Hepatocyte (in vitro differentiated cells): Measurements from ENCODE around the gene CORO1C. TPM values are rescaled to one million over a fixed set of nuclear protein-coding genes. Genes with fewer than 3 reads are reported as not detected.

Experiments
- DNase-seq: peaks from one replicate; pipeline ENCODE4 v3.0.0-alpha.2; 2016; ENCODE audit warnings: low spot score
- H2AFZ ChIP-seq: fragments of 200-600 bp; sonication (generic); 2 replicates; pipeline ENCODE4 v1.6.0; 2016; ENCODE audit warnings: antibody characterized with exemption, mild to moderate bottlenecking
- H3K27ac ChIP-seq: fragments of 200-600 bp; sonication (generic); 2 replicates; pipeline ENCODE4 v1.5.1; 2016; ENCODE audit warnings: mild to moderate bottlenecking
- H3K27me3 ChIP-seq: fragments of 200-600 bp; sonication (generic); 2 replicates; pipeline ENCODE4 v1.6.1; 2016
- H3K36me3 ChIP-seq: fragments of 200-600 bp; sonication (generic); replicated peaks from 2 replicates; pipeline ENCODE4 v1.5.1; 2016; ENCODE audit warnings: low read depth; ENCODE audit not compliant: insufficient read depth
- H3K4me1 ChIP-seq: fragments of 200-600 bp; sonication (generic); 2 replicates; pipeline ENCODE4 v1.5.1; 2016; ENCODE audit warnings: mild to moderate bottlenecking, moderate library complexity; ENCODE audit not compliant: insufficient read depth
- H3K4me2 ChIP-seq: fragments of 200-600 bp; sonication (generic); 2 replicates; pipeline ENCODE4 v1.6.0; 2016
- H3K4me3 ChIP-seq: fragments of 200-600 bp; sonication (generic); 2 replicates; pipeline ENCODE4 v1.5.1; 2016; ENCODE audit warnings: mild to moderate bottlenecking
- H3K79me2 ChIP-seq: fragments of 200-600 bp; sonication (generic); 2 replicates; pipeline ENCODE4 v1.6.0; 2017; ENCODE audit warnings: mild to moderate bottlenecking
- H3K9me2 ChIP-seq: fragments of 200-600 bp; sonication (generic); replicated peaks from 2 replicates; pipeline ENCODE4 v1.6.0; 2017; ENCODE audit warnings: mild to moderate bottlenecking; ENCODE audit not compliant: insufficient read depth
- H3K9me3 ChIP-seq: fragments of 200-600 bp; sonication (generic); 2 replicates; pipeline ENCODE4 v1.5.1; 2016; ENCODE audit warnings: low read depth, mild to moderate bottlenecking
- H4K20me1 ChIP-seq: fragments of 200-600 bp; sonication (generic); 2 replicates; pipeline ENCODE4 v1.6.0; 2016; ENCODE audit warnings: mild to moderate bottlenecking; ENCODE audit not compliant: insufficient read depth, poor library complexity, severe bottlenecking
- CTCF ChIP-seq: fragments of 200-600 bp; sonication (generic); IDR thresholded peaks from 2 replicates; pipeline ENCODE4 v1.5.1; 2016; ENCODE audit warnings: antibody characterized with exemption, mild to moderate bottlenecking; ENCODE audit not compliant: poor library complexity
- EZH2 ChIP-seq: fragments of 200-600 bp; sonication (generic); IDR thresholded peaks from 2 replicates; pipeline ENCODE4 v1.6.1; 2016; ENCODE audit warnings: antibody characterized with exemption, mild to moderate bottlenecking, borderline replicate concordance
- EZH2phosphoT487 ChIP-seq: fragments of 200-600 bp; sonication (generic); IDR thresholded peaks from one replicate; pipeline ENCODE4 v1.6.1; 2018; ENCODE audit warnings: antibody characterized with exemption, mild to moderate bottlenecking, low read depth, moderate library complexity; ENCODE audit not compliant: unreplicated experiment, severe bottlenecking
- WGBS: methylation state at CpG from one replicate; pipeline ENCODE4 v1.1.6; 2016; ENCODE audit warnings: low lambda C conversion rate; ENCODE audit errors: missing lambda C conversion rate; 5-methylcytosine and 5-hydroxymethylcytosine counted together
- polyA plus RNA-seq: library from polyadenylated mRNA; unstranded; fragments of >200 nt; fragmentation: Nextera tagmentation; extraction: Ambion mirVana; gene quantifications from 2 replicates; pipeline ENCODE4 v1.2.1, GENCODE V29; 2016
- total RNA-seq: library from RNA; depleted of rRNA; stranded (reverse); fragments of >200 nt; gene quantifications from 2 replicates; pipeline ENCODE4 v1.2.3, GENCODE V29; 2014

The CORO1C gene
- total and polyA plus RNA-seq, 2 experiments from 2014 or later: 110 to 137 TPM

GRCh38 chr12:108610336-108610815, 120.9 kb downstream of the CORO1C start:
- Histone ChIP-seq H3K4me2 (no peak overlapping the region), H3K4me1 (peaks cover 14% of the 10 kb centered on the region), H3K27me3 (no peaks in the 10 kb centered on the region), H2AFZ (no peak overlapping the region), H3K36me3 (no peaks in the 10 kb centered on the region), H3K27ac (peak overlapping the region; percentile 69), H3K79me2 (no peaks in the 10 kb centered on the region), H4K20me1 (no peaks in the 10 kb centered on the region), H3K4me3 (no peak overlapping the region), H3K9me3 (no peaks in the 10 kb centered on the region), H3K9me2 (no peaks in the 10 kb centered on the region)
- no peak for TF ChIP-seq CTCF
- no peak for TF ChIP-seq EZH2
- TF ChIP-seq EZH2phosphoT487: no peak
- no peak for DNase-seq
- 81% methylated on average over 8 of the region's 8 CpGs for WGBS

GRCh38 chr12:108609537-108610335, 121.6 kb downstream of the CORO1C start:
- Histone ChIP-seq H3K36me3 (no peaks in the 10 kb centered on the region), H3K9me2 (no peaks in the 10 kb centered on the region), H3K27ac (peak overlapping the region; percentile 69), H2AFZ (no peak overlapping the region), H4K20me1 (no peaks in the 10 kb centered on the region), H3K79me2 (no peaks in the 10 kb centered on the region), H3K27me3 (no peaks in the 10 kb centered on the region), H3K4me2 (peak overlapping the region; percentile 59), H3K9me3 (no peaks in the 10 kb centered on the region), H3K4me3 (no peak overlapping the region), H3K4me1 (peaks cover 14% of the 10 kb centered on the region)
- WGBS: 60% methylated on average over 21 of the region's 21 CpGs
- peak; percentile 80 for DNase-seq
- TF ChIP-seq EZH2phosphoT487 (no peak), EZH2 (no peak), CTCF (no peak)

GRCh38 chr12:108608616-108609015, 122.7 kb downstream of the CORO1C start:
- Histone ChIP-seq H3K9me2 (no peaks in the 10 kb centered on the region), H3K27ac (no peak overlapping the region), H3K4me3 (no peak overlapping the region), H3K9me3 (no peaks in the 10 kb centered on the region), H3K4me1 (peaks cover 14% of the 10 kb centered on the region), H3K36me3 (no peaks in the 10 kb centered on the region), H4K20me1 (no peaks in the 10 kb centered on the region), H3K79me2 (no peaks in the 10 kb centered on the region), H3K27me3 (no peaks in the 10 kb centered on the region), H2AFZ (no peak overlapping the region), H3K4me2 (no peak overlapping the region)
- TF ChIP-seq EZH2phosphoT487 (no peak), CTCF (no peak), EZH2 (no peak)
- 86% methylated on average over 5 of the region's 5 CpGs for WGBS
- DNase-seq: no peak
